ENCODE measurements around the gene MTX1.

DNA sequence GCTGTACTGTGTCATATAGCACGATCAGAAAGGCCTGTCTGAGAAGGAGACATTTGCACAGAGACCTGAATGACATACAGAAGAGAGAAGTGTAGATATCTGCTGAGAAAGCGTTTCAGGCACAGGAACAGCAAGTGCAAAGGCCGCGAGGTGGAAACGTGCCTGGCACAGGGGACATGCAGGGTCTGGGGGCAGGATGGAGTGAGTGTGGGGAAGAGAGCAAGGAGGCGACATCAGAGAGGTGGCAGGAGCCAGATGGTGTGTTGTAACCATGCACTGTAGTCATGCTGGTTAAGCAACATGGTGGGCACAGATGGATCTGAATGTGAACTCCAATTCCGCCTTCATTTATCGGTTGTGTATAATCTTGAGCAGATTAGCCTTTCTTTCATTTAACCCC is 48.4 kb upstream of the MTX1 start:
- TF ChIP-seq, protein P1, sequence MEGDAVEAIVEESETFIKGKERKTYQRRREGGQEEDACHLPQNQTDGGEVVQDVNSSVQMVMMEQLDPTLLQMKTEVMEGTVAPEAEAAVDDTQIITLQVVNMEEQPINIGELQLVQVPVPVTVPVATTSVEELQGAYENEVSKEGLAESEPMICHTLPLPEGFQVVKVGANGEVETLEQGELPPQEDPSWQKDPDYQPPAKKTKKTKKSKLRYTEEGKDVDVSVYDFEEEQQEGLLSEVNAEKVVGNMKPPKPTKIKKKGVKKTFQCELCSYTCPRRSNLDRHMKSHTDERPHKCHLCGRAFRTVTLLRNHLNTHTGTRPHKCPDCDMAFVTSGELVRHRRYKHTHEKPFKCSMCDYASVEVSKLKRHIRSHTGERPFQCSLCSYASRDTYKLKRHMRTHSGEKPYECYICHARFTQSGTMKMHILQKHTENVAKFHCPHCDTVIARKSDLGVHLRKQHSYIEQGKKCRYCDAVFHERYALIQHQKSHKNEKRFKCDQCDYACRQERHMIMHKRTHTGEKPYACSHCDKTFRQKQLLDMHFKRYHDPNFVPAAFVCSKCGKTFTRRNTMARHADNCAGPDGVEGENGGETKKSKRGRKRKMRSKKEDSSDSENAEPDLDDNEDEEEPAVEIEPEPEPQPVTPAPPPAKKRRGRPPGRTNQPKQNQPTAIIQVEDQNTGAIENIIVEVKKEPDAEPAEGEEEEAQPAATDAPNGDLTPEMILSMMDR (IDR thresholded peaks at IDR 0.05): no peak
- TF ChIP-seq EP300 (IDR thresholded peaks at IDR 0.05): no peak

All from upper lobe of left lung (tissue), 4 donors.